Colonic mucosa (tissue), 4 donors: Measurements from ENCODE around the gene FCER1G. TPM values are rescaled to one million over a fixed set of nuclear protein-coding genes. Genes with fewer than 3 reads are reported as not detected.

Source experiments
- DNase-seq: peaks from one replicate; pipeline ENCODE4 v3.0.0-alpha.2; 2020
- H3K27ac ChIP-seq: fragments of 200-600 bp; one replicate; pipeline ENCODE4 v1.8.0; 2021
- H3K27me3 ChIP-seq: fragments of 200-600 bp; one replicate; pipeline ENCODE4 v1.8.0; 2021
- H3K36me3 ChIP-seq: fragments of 200-600 bp; one replicate; pipeline ENCODE4 v1.8.0; 2021
- H3K4me1 ChIP-seq: fragments of 200-600 bp; one replicate; pipeline ENCODE4 v1.8.0; 2021; ENCODE audit warnings: mild to moderate bottlenecking
- H3K4me3 ChIP-seq: fragments of 200-600 bp; one replicate; pipeline ENCODE4 v1.8.0; 2021
- H3K9ac ChIP-seq, 2 donors: one replicate each; pipeline ENCODE4 v1.7.0; 2013; ENCODE audit warnings: control low read depth in 2 of 2, low read depth in 2 of 2, low read length in 2 of 2
- H3K9me3 ChIP-seq: fragments of 200-600 bp; one replicate; pipeline ENCODE4 v1.8.0; 2021
- CTCF ChIP-seq: fragments of 200-600 bp; IDR thresholded peaks from one replicate; pipeline ENCODE4 v1.8.0; 2022; ENCODE audit warnings: antibody characterized with exemption, mild to moderate bottlenecking
- intact Hi-C: fragments of 100-400 bp; cut with DNase I; formaldehyde crosslinking; loops from one replicate; pipeline ENCODE4 v1.14.1; 2022
- total RNA-seq, 2 donors: library from RNA; stranded (reverse); fragmentation: NEBNext Ultra II Directional in 1 of 2; extraction: Animal tissue kit (Norgen Biotek cat#: 25700) in 1 of 2; gene quantifications; one replicate each; pipeline ENCODE4 v1.2.1, GENCODE V29; 2021
- donor health status: healthy.
- donor health status: DM: no; HTN: no; CAD: no.
- donor health status: DM: no; HTN: no; CAD: no.

Gene FCER1G
- total RNA-seq, 2 donors from 2014 or later: 6.6 to 16.0 TPM

GRCh38 chr1:161228032-161228431 is 12.9 kb downstream of the FCER1G start:
- DNase-seq: no peak
- Histone ChIP-seq H3K27ac (peak overlapping the region; percentile 54), H3K36me3 (peaks cover 7% of the 10 kb centered on the region), H3K27me3 (no peaks in the 10 kb centered on the region), H3K4me1 (peaks cover 20% of the 10 kb centered on the region), H3K9ac (peak overlapping the region in 1 of 2 donors; percentile 53), H3K9me3 (no peaks in the 10 kb centered on the region), H3K4me3 (no peak overlapping the region)
- intact Hi-C loops: loop anchor here (5.0 kb wide), 1 partner anchor 64 kb away; no protein-coding TSS in a partner anchor
- TF ChIP-seq CTCF: no peak

GRCh38 chr1:161229896-161230295 is 14.8 kb downstream of the FCER1G start:
- no peak for TF ChIP-seq CTCF
- H3K9me3 ChIP-seq: no peaks in the 10 kb centered on the region
- peaks cover 20% of the 10 kb centered on the region for H3K4me1 ChIP-seq
- intact Hi-C loops: loop anchor here (5.0 kb wide), 1 partner anchor 62 kb away; no protein-coding TSS in a partner anchor
- peaks cover 7% of the 10 kb centered on the region for H3K36me3 ChIP-seq
- H3K27ac ChIP-seq: no peak overlapping the region
- no peaks in the 10 kb centered on the region for H3K27me3 ChIP-seq
- no peak overlapping the region for H3K9ac ChIP-seq
- no peak for DNase-seq
- H3K4me3 ChIP-seq: no peak overlapping the region

- intact Hi-C loops: no loop called here
- no peak for TF ChIP-seq CTCF
- Histone ChIP-seq H3K36me3 (peaks cover 7% of the 10 kb centered on the region), H3K27ac (no peak overlapping the region), H3K4me3 (no peak overlapping the region), H3K27me3 (no peaks in the 10 kb centered on the region), H3K9me3 (no peaks in the 10 kb centered on the region), H3K4me1 (peaks cover 15% of the 10 kb centered on the region), H3K9ac (no peak overlapping the region)
- no peak for DNase-seq
Measured at GRCh38 chr1:161230762-161231161, 15.7 kb downstream of the FCER1G start.

- Histone ChIP-seq H3K4me3 (no peak overlapping the region), H3K27ac (no peak overlapping the region), H3K36me3 (peaks cover 7% of the 10 kb centered on the region), H3K27me3 (no peaks in the 10 kb centered on the region), H3K9ac (no peak overlapping the region), H3K4me1 (no peaks in the 10 kb centered on the region), H3K9me3 (no peaks in the 10 kb centered on the region)
- no peak for TF ChIP-seq CTCF
- DNase-seq: no peak
- intact Hi-C loops: no loop called here
Measured at GRCh38 chr1:161233102-161233501, 18.0 kb downstream of the FCER1G start.

- no peak for DNase-seq
- no peak for TF ChIP-seq CTCF
- no peaks in the 10 kb centered on the region for H3K36me3 ChIP-seq
- no peaks in the 10 kb centered on the region for H3K4me1 ChIP-seq
- no peaks in the 10 kb centered on the region for H3K27me3 ChIP-seq
- H3K9ac ChIP-seq: no peak overlapping the region
- intact Hi-C loops: no loop called here
- no peak overlapping the region for H3K27ac ChIP-seq
- no peaks in the 10 kb centered on the region for H3K9me3 ChIP-seq
- H3K4me3 ChIP-seq: no peak overlapping the region
Measured at GRCh38 chr1:161235957-161236775, 21.1 kb downstream of the FCER1G start.
